Stimulated activated CD4-positive, alpha-beta T cell treated with anti-CD3 and anti-CD28 coated beads, Interleukin-15, amount 100 ng/mL, for 48 hours (primary cell): ENCODE measurements around the gene HINFP.

Experiments used
- DNase-seq, 2 donors: peaks; one replicate each; pipeline ENCODE4 v3.0.0-alpha.2; 2020; ENCODE audit warnings: low read depth in 2 of 2

HINFP gene, protein sequence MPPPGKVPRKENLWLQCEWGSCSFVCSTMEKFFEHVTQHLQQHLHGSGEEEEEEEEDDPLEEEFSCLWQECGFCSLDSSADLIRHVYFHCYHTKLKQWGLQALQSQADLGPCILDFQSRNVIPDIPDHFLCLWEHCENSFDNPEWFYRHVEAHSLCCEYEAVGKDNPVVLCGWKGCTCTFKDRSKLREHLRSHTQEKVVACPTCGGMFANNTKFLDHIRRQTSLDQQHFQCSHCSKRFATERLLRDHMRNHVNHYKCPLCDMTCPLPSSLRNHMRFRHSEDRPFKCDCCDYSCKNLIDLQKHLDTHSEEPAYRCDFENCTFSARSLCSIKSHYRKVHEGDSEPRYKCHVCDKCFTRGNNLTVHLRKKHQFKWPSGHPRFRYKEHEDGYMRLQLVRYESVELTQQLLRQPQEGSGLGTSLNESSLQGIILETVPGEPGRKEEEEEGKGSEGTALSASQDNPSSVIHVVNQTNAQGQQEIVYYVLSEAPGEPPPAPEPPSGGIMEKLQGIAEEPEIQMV

DNA sequence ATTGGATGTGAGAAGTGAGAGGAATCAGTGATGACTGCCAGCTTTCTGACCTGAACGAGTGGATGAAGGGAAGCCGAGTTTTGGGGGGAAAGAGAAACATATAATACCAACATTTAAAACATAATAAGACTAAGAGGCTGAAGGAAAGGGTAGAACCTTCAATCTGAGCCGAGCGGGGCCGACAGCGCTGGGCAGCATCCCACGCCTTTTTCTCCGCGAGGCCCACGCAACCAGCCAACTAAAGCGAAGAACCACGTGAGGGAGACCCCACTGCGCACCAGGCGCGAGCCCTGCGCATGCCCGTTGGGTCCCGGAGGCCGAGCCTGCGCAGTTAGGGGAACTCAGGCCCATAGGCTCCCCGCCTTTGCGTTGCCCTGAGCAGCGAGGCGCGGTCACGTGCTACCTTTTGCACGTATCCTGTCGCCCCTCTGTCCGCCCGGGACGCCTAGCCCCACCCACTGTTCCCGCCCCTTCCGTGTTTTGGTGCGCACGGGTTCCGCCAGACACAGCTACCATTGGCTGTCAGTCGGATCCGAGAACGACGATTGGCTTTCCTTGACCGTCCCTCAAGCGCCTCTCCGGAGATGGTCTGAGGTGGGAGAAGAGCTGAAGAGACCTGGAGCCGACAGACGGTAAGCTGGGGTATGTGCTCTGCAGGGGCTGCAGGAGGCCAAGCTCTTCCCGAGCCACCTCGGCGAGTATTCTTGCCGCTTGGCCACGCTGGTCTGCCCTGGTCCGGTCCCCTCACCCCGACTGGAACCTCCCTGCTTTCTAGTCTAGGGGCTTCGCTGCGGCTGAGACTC lies at the start of gene HINFP:
HINFP (plus strand) TSS at position 573 of the 803 bp plus-strand sequence. CDS start 5,365 bp downstream, outside the sequence.
- peak; percentile 99 to 100 for DNase-seq

DNA sequence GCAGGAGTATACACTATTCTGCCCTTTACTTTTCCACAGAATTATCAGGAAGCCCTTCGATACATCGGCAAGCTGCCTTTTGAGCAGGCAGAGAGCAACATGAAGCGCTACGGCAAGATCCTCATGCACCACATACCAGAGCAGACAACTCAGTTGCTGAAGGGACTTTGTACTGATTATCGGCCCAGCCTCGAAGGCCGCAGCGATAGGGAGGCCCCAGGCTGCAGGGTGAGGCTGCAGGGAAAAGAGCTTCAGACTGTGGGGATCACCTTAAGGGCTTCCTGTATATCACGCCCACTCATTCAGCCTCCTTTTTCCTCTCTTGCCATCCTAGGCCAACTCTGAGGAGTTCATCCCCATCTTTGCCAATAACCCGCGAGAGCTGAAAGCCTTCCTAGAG lies 43.5 kb upstream of the HINFP start:
- DNase-seq, result no peak

DNA sequence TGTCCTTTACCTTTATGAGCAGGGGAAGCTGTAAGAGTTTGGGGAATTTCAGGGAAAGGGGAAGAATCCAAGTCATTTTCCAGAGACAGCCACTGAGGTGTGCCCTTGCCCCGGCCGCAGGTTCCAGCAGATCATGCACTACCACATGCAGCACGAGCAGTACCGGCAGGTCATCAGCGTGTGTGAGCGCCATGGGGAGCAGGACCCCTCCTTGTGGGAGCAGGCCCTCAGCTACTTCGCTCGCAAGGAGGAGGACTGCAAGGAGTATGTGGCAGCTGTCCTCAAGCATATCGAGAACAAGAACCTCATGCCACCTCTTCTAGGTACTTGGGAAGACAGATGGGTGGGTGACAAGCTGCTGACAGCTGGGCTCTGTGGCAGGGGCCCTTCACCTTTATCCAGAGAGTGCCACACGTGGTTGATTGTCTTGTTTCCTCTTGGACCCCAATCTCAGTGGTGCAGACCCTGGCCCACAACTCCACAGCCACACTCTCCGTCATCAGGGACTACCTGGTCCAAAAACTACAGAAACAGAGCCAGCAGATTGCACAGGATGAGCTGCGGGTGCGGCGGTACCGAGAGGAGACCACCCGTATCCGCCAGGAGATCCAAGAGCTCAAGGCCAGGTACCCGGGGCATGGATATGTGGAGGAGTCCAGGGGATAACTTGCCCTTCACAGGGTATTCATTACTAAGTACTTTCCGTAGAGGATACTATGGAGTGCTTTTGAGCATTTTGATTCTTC lies 42.5 kb upstream of the HINFP start:
- DNase-seq, result no peak

DNA sequence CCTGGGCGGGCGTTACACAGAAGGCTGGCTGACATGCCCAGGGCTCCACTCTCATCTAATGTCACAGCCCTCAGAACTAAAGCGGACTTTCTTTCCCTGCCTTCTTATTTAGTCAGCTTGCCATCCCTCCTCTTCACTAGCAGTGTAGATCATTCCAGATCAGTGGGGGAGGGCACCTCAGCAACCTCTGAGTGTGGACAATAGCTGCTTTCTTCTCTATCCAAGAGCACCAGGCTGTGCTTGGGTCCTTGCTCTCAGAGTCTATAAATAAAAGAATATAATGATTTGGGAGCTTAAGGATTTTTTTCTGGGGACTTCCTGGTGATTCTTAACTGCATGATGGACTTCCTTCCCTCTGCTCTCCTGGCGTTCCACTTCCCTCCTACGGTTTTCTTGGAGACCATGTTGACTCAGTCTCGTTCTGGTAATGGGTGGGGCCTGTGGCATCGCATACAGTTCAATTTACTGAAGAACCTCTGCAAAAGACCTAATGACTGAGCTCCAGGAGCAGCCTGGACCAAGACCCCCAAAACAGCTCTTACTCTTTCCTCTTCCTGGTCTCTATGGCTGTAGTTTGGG lies 39.6 kb upstream of the HINFP start:
- no peak for DNase-seq

DNA sequence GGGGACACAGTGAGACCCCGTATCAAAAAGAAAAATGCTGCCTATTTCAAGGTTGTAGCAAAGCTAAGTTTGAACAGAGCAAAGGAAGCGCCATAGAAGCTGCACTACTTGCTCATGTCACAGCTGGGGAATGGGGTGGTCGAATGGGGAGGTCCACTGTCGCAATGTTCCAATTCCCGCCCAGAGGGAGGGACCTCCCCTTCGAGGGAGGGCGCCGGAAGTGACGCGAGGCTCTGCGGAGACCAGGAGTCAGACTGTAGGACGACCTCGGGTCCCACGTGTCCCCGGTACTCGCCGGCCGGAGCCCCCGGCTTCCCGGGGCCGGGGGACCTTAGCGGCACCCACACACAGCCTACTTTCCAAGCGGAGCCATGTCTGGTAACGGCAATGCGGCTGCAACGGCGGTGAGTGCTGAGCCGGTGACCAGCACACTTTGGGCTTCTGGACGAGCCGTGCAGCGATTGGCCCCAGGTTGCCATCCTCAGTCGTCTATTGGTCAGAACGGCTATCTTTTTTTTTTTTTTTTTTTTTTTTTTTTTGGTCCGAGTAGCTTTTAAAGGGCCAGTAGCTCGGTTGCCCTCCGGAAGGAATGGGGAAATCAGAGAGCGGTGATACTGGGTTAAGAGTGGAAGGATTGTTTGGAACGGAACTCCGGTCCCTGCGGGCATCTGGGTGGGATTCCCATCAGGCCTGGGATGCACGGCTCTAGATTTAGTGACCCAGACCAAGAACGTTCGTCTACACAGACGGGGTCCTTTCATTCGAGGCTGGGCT lies 36.5 kb upstream of the HINFP start, which contains the start of gene HMBS:
HMBS (plus strand) TSS at position 219 of the 774 bp plus-strand sequence; CDS start at position 372, 153 bp downstream.
- peak; percentile 89 for DNase-seq

DNA sequence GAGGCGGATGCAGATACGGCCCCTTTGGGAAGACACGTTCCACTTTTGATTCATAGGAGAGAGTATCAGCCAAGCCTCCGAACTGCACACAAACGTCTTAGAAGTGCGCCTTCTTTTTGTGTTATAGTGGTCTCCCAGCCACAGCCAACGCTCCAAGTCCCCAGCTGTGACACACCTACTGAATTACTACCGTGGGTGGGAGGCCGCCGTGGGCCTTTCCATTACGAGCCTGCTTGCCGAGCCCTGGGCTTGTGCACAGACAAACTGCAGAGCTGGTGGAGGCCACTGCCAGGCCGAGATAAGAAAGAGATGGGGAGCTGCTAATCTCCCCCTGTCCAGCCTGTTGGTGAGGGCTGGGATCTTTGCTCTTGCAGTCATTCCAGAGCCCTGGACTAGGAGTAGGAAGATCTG lies 35.9 kb upstream of the HINFP start:
- DNase-seq, result no peak

DNA sequence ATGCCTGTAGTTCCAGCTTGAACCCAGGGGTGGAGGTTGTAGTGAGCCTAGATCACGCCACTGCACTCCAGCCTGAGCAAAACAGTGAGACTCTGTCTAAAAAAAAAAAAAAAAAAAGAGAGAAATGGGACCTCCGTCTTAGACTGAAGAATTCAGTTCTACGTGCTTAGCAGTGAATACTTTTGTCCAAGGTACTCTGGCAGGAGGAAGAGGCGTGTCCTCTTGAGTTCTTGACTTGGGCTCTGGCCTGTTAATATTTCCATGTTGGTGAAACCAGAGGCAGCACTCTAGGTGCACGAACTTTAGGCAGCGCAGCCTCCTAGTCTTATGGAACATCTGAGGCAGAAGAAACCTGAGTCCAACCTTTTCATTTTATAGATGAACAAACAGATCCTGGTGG lies 34.3 kb upstream of the HINFP start:
- no peak for DNase-seq

DNA sequence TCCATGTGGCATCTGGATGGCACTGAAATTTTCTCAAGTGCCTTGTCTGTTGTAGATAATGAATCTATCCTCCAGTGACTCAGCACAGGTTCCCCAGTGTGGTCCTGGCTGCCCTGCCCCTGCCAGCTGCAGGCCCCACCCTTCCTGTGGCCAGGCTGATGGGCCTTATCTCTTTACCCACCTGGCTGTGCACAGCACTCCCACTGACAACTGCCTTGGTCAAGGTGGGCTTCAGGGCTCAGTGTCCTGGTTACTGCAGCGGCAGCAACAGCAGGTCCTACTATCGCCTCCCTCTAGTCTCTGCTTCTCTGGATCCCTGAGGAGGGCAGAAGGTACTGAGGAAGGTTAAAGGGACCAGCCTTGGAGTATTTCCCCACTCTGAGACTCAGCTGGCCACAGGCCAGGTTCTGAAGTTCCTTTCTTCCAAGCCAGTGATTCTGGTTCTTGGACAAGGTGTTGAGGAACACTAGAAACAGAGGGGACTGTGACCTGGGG lies 33.6 kb upstream of the HINFP start:
- no peak for DNase-seq

DNA sequence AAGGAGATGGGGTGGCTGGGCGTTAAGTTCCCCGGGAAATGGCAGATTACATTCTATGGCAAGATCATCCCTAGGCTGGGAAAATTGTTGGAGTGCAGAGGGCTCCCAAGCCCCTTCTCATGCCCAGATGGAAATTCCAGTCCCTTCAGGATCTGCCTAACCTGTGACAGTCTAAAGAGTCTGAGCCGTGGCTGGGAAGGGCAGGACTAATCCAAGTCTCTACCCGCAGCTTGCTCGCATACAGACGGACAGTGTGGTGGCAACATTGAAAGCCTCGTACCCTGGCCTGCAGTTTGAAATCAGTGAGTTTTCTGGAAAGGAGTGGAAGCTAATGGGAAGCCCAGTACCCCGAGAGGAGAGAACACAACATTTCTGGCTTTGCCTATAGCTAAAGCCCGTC lies 33.0 kb upstream of the HINFP start:
- DNase-seq, result no peak

DNA sequence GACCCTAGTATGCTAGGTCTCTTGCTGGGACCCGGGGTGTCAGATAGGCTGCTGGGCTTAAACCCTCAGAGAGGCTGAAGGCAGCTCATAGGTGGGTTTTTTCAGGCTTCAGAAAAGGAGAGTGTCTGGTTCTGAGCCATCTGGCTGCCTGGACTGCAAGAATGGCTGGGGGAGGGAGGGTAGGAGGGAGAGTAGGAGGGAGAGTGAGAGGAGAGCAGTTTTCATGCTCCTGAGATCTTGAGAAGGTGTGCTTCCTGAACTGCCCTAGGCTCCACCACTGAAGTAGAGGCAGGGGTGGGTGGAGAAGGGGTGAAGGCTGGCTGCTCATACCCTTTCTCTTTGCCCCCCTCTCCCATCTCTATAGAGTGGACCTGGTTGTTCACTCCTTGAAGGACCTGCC lies 32.1 kb upstream of the HINFP start:
- DNase-seq, result no peak

DNA sequence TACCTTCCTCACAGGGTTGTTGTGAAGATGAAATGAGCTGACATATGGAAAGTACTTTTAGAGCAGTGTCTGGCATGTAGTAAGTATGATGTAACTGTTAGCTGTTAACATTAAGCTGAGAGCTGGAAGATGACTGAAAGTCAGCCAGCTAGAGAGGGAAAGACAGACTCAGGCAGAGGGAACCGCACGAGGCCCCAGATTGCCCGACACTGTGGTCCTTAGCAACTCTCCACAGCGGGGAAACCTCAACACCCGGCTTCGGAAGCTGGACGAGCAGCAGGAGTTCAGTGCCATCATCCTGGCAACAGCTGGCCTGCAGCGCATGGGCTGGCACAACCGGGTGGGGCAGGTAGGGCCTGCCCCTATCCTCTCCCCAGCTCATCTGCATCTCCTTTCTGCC lies 30.2 kb upstream of the HINFP start:
- no peak for DNase-seq

DNA sequence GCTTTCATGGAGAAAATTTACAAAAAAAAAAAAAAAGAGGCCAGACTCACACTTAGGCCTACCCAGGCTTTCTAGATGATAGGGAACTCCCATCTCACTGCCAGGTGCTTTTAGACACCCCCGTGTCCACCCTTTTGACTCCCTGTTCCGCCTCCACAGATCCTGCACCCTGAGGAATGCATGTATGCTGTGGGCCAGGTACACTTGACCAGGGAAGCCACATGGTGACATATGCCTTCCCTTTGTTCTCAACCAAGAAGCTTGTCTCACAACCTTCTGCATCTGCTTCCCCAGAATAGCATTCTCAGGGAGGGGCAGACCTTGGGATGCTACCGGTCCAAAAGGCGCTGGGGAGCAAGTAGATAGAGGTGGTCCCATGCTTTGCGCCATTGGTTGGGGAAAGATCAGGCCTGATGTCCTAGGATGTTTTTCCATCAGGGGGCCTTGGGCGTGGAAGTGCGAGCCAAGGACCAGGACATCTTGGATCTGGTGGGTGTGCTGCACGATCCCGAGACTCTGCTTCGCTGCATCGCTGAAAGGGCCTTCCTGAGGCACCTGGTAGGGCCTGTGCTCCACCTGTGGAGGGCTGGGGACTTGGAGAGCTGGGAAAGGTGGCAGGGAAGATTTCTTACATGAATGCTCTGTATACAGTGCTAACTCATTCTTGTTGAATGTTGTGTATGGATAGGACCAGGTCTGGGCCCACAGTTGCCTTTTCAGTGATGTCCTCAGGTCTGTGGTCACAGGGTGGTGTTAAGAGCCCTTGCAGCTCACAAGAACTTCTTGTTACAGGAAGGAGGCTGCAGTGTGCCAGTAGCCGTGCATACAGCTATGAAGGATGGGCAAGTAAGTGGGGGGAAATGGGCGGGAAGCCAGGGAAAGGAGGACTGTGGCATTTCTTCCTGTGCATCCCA lies 29.2 kb upstream of the HINFP start:
- no peak for DNase-seq

DNA sequence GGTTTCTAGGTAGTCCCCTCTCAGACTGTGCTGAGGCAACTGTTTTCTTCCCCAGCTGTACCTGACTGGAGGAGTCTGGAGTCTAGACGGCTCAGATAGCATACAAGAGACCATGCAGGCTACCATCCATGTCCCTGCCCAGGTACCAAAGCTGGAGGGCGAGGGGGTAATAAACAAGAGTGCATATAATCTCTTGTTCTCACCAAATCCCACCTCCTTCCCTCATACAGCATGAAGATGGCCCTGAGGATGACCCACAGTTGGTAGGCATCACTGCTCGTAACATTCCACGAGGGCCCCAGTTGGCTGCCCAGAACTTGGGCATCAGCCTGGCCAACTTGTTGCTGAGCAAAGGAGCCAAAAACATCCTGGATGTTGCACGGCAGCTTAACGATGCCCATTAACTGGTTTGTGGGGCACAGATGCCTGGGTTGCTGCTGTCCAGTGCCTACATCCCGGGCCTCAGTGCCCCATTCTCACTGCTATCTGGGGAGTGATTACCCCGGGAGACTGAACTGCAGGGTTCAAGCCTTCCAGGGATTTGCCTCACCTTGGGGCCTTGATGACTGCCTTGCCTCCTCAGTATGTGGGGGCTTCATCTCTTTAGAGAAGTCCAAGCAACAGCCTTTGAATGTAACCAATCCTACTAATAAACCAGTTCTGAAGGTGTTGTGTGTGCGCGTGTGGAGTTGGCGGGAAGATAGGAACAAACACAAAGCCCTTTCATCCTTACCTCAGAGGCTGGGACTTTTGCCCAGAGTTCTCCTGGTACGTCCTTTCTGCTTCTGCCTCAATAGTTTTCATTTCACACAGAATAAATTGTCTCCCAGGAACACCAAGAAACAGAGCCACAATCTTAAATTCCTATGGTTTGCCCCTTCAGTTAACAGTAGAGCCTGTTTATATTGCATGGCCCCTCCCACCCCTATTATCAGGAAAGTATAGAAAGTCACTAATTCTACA lies 28.2 kb upstream of the HINFP start:
- no peak for DNase-seq

DNA sequence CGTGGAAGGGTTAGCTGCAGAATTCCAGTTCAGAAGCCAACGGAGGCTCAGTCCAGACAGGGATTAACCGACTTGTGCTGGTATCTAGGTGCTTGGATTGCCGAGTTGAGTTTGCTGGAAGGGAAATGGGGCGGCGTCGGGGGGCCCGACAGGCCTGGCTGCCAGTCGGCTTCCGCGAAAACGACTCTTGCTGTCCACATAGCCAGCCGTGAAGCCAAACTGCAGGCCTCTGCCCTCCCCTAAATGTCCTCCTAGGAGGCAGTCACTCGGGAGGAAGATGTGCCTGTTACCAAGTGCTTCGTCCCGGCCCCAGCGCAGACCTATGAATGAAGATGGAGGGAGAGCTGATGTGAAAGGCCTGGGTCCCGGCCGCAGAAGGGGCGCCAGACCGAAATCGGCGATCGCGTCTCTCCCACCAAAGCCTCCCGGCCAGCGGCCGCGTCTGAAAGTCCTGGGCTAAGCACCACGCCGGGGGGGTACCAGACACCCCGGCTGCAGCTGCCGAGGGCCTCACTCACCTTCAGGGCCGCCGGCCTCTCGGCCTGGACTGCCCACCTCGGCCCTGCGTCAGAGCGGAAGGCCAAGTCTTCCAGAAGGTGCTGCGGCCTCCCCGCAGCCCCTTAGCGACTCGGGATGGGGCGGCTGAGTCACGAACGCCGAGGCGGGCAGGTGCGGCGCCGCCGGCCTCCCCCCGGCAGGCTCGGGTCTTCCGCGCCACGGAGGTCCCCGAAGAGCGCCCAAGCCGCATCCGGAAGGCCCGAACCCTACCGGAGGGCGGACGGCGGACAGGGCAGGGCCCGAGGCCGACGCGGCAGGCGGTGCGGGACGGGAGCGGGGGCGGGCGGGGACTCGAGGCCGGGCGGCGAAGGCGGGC lies 27.2 kb upstream of the HINFP start:
- DNase-seq, result peak in 1 of 2 donors; percentile 26

DNA sequence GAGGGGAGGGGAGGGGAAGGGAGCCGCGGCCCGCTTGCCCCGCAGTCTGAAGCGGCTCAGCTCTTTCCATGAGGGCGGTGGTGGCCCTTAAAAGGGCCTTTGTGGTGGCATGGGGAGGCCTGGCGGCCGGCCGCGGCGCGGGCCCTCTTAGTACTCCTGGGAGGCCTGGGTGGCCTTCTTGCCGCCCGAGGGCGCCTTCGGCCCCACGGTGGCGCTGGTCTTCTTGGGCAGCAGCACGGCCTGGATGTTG lies 26.6 kb upstream of the HINFP start:
- no peak for DNase-seq

DNA sequence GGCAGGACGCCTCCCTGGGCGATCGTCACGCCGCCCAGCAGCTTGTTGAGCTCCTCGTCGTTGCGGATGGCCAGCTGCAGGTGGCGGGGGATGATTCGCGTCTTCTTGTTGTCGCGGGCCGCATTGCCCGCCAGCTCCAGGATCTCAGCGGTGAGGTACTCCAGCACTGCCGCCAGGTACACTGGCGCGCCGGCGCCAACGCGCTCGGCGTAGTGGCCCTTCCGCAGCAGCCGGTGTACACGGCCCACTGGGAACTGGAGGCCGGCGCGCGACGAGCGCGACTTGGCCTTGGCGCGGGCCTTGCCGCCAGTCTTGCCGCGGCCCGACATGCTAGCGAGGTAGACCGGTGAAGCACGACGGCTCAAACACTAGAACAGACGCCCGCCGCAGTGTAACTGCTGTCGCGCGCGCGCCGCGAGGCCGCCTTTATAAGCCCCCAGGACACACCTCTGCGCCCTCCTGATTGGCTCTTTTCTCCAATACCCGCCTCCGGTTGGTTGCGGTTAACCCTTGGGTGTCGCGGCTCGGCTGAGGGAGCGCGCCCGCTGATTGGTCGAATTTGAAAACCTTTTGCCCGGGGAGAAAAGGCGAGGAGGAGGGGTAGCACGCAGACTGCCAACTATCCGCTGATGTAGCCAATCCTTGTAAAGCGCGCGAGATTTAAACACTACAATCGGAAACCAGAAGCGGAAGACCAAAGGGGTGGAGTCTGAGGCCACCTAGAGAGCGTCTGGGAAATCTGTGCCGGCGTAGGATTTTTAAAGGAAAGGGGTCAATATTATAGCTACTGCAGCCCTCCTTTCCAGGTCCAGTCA lies 26.1 kb upstream of the HINFP start:
- peak; percentile 99 to 100 for DNase-seq

DNA sequence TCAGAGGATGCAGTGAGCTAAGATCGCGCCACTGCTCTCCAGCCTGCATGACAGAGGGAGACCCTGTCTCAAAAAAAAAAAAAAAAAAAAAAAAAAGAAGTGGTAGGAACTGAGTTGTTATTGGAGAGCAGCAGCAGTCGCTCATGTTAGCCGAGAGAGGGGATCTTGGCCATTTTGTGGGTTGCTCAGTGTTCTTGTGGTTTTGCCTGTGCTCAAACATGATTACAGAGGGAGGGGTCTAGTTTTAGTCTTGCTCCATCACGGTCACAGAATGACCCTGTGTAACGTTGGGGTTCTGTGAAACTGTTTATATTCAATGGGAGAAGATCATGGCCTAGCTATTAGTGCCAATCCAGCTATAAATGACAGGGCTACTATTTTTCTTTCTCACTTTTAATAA lies 21.7 kb upstream of the HINFP start:
- DNase-seq, result no peak
